Ascending aorta (tissue), 2 donors: Measurements from ENCODE around the gene GPR137. TPM values are rescaled to one million over a fixed set of nuclear protein-coding genes. Genes with fewer than 3 reads are reported as not detected.

Experiments used
- DNase-seq, 2 donors: peaks; one replicate each; pipeline ENCODE4 v3.0.0-alpha.2; 2019; ENCODE audit warnings: low spot score in 2 of 2
- H3K27ac ChIP-seq, 2 donors: fragments of 200-600 bp; sonication (generic); one replicate each; pipeline ENCODE4 v1.5.1; 2016 to 2017; ENCODE audit warnings: mild to moderate bottlenecking in 1 of 2
- H3K27me3 ChIP-seq: fragments of 200-600 bp; sonication (generic); one replicate; pipeline ENCODE4 v1.5.1; 2017
- H3K36me3 ChIP-seq, 2 donors: fragments of 200-600 bp; sonication (generic); one replicate each; pipeline ENCODE4 v1.5.1; 2016
- H3K4me1 ChIP-seq, 2 donors: fragments of 200-600 bp; sonication (generic); one replicate each; pipeline ENCODE4 v1.5.1; 2016 to 2017; ENCODE audit warnings: mild to moderate bottlenecking in 1 of 2
- H3K4me3 ChIP-seq, 2 donors: fragments of 200-600 bp; sonication (generic); one replicate each; pipeline ENCODE4 v1.5.1; 2016 to 2017; ENCODE audit warnings: mild to moderate bottlenecking in 1 of 2
- H3K9me3 ChIP-seq, 2 donors: fragments of 200-600 bp; sonication (generic); one replicate each; pipeline ENCODE4 v1.5.1; 2016
- CTCF ChIP-seq, 3 experiments: fragments of 200-600 bp in 2 of 3; fragments of 450-650 bp in 1 of 3; sonication (generic) in 2 of 3; IDR thresholded peaks; one replicate each; pipeline ENCODE4 v1.5.1; 2016 to 2019; ENCODE audit warnings: antibody characterized with exemption in 3 of 3, mild to moderate bottlenecking in 1 of 3, moderate library complexity in 1 of 3
- intact Hi-C: fragments of 100-400 bp; cut with DNase I; formaldehyde crosslinking; loops from one replicate; pipeline ENCODE4 v1.15.1; 2023
- total RNA-seq: library from RNA; depleted of rRNA; stranded (reverse); fragments of >200 nt; gene quantifications from one replicate; pipeline ENCODE4 v1.1.0, GENCODE V29; 2016

The GPR137 gene
- total RNA-seq, 1 donor from 2014 or later: 3.9 TPM

GRCh38 chr11:64333556-64333955 is 47.9 kb downstream of the GPR137 start:
- TF ChIP-seq CTCF (IDR thresholded peaks at IDR 0.05): no peak
- no peak for DNase-seq
- intact Hi-C loops: no loop called here
- Histone ChIP-seq H3K36me3 (no peaks in the 10 kb centered on the region), H3K9me3 (no peaks in the 10 kb centered on the region), H3K4me1 (peaks cover 4% of the 10 kb centered on the region in 2 donors), H3K27me3 (no peaks in the 10 kb centered on the region), H3K4me3 (no peak overlapping the region), H3K27ac (no peak overlapping the region)

- intact Hi-C loops: no loop called here
- no peaks in the 10 kb centered on the region for H3K36me3 ChIP-seq
- H3K9me3 ChIP-seq: no peaks in the 10 kb centered on the region
- H3K4me1 ChIP-seq: no peaks in the 10 kb centered on the region
- H3K27me3 ChIP-seq: no peaks in the 10 kb centered on the region
- DNase-seq: no peak
- no peak for TF ChIP-seq CTCF (IDR thresholded peaks at IDR 0.05)
- H3K4me3 ChIP-seq: no peak overlapping the region
- H3K27ac ChIP-seq: no peak overlapping the region
Measured at GRCh38 chr11:64334764-64335735, 49.4 kb downstream of the GPR137 start.

- no peak for DNase-seq
- no peak for TF ChIP-seq CTCF (IDR thresholded peaks at IDR 0.05)
- no peaks in the 10 kb centered on the region for H3K36me3 ChIP-seq
- H3K27me3 ChIP-seq: no peaks in the 10 kb centered on the region
- no peak overlapping the region for H3K4me3 ChIP-seq
- intact Hi-C loops: no loop called here
- no peak overlapping the region for H3K27ac ChIP-seq
- no peaks in the 10 kb centered on the region for H3K9me3 ChIP-seq
- peaks cover 3 to 6% of the 10 kb centered on the region in 2 donors for H3K4me1 ChIP-seq
Measured at GRCh38 chr11:64337538-64338249, 52.0 kb downstream of the GPR137 start.

GRCh38 chr11:64338716-64339115 is 53.1 kb downstream of the GPR137 start:
- no peak for DNase-seq
- intact Hi-C loops: no loop called here
- no peak overlapping the region for H3K27ac ChIP-seq
- TF ChIP-seq CTCF (IDR thresholded peaks at IDR 0.05): no peak
- H3K27me3 ChIP-seq: no peaks in the 10 kb centered on the region
- H3K4me1 ChIP-seq: peaks cover 3 to 6% of the 10 kb centered on the region in 2 donors
- H3K4me3 ChIP-seq: no peak overlapping the region
- H3K9me3 ChIP-seq: no peaks in the 10 kb centered on the region
- no peaks in the 10 kb centered on the region for H3K36me3 ChIP-seq

Other genes starting within 250 kb of the GPR137 start
- 10.3 TPM for gene FLRT1, start 249.9 kb upstream of the GPR137 start, total RNA-seq
- 26.5 TPM for gene MACROD1, start 119.7 kb upstream of the GPR137 start, total RNA-seq
- gene STIP1, start 99.7 kb upstream of the GPR137 start, total RNA-seq: 77.7 TPM
- 55.2 TPM for gene FERMT3, start 79.1 kb upstream of the GPR137 start, total RNA-seq
- 224 TPM for gene TRPT1, start 59.7 kb upstream of the GPR137 start, total RNA-seq
- 158 TPM for gene NUDT22, start 59.6 kb upstream of the GPR137 start, total RNA-seq
- 43.1 TPM for gene DNAJC4, start 55.3 kb upstream of the GPR137 start, total RNA-seq
- gene VEGFB, start 51.3 kb upstream of the GPR137 start, total RNA-seq: 188 TPM
- 17.7 TPM for gene FKBP2, start 44.8 kb upstream of the GPR137 start, total RNA-seq
- 85.7 TPM for gene PPP1R14B, start 38.9 kb upstream of the GPR137 start, total RNA-seq
- 54.0 TPM for gene PLCB3, start 34.3 kb upstream of the GPR137 start, total RNA-seq
- 175 TPM for gene BAD, start 1.2 kb upstream of the GPR137 start, total RNA-seq
- not detected for gene KCNK4, start 5.5 kb downstream of the GPR137 start, total RNA-seq
- not detected for gene CATSPERZ, start 14.5 kb downstream of the GPR137 start, total RNA-seq
- gene ESRRA, start 19.7 kb downstream of the GPR137 start, total RNA-seq: 53.4 TPM
- 384 TPM for gene TRMT112, start 31.7 kb downstream of the GPR137 start, total RNA-seq
- 153 TPM for gene PRDX5, start 32.3 kb downstream of the GPR137 start, total RNA-seq
- 5.1 TPM for gene CCDC88B, start 54.4 kb downstream of the GPR137 start, total RNA-seq
- 81.5 TPM for gene RPS6KA4, start 73.3 kb downstream of the GPR137 start, total RNA-seq